Stimulated activated CD4-positive, alpha-beta T cell treated with anti-CD3 and anti-CD28 coated beads, TNF-alpha, amount 100 ng/mL, for 48 hours (primary cell): Measurements from ENCODE around the gene GEMIN5.
"Not testable (repeated sequence)": the region's sequence is repeated elsewhere in the genome, so short reads cannot be mapped to it uniquely, and the experiment has no call there.

ENCODE experiments used
- DNase-seq, 3 donors: peaks; one replicate each; pipeline ENCODE4 v3.0.0-alpha.2; 2020; ENCODE audit warnings: low read depth in 3 of 3

The GEMIN5 gene

DNA sequence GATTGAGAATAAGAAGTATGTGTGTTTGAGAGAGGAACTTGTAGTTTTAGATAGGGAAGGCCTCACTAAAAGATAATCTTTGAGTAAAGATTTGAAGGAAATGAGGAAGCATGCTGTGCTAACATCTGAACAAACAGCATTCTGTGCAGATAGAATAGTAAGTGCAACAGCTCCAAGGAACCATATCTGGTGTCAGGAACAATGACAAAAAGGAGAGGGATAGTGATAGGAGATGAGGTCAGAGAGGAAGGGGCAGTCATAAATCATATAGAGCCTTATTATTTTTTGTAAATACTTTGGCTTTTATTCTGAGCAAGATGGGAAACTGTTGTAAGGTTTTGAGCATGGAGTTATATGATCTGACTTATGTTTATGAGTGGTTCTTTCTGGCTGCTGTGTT, 6.7 kb upstream of the GEMIN5 start:
- DNase-seq, result no peak

DNA sequence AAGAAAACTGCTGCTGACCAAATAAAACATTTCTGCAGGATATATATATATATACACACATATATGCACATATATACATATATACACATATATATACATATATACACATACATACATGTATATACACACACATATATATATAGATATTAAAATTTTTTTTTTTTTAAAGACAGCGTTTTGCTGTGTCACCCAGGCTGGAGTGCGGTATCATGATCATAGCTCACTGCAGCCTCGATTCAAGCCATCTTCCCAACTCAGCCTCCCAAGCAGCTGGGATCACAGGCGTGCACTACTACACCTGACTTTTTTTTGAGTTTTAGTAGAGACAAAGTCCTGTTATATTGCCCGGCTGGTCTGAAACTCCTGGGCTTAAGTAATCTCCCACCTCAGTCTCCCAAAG, 5.5 kb upstream of the GEMIN5 start:
- no peak for DNase-seq

DNA sequence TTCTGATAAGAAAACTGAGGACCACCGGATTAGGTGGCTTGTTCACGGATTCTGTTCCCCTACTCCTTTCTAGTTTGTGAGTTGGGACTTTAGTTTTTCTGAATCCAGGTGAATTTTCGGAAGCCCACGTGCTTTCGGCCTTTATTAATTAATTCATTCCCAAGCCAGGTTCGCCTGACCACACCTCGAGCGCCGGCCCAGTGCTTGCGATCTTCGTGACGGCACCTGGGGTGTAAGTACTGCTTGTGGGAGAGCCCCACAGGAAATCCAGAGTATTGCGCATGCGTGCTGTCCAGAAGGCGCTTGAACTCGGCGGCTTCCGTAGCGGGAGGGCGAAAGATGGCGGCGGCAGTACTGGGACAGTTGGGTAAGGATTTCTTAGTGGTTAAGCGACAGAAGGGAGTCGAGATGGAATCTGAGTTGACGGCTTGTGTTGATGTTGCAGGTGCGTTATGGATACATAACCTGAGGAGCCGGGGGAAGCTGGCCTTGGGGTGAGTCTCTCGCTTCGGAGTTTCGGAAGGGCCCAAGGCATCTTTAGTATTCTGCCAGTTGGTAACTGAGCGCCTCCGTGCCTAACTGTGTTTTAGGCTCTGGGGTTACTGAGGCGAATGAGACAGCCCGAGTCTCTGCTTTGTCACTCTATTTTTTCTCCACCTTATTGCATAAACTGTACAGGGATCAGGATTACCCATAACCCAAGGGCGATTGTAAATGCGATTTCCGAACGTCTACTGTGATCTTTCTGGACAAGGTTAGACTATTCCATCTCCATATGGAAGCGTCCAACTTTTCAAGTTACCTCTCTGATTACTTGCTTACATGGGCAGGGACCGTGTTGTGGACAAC, 3.0 kb upstream of the GEMIN5 start, which contains the start of gene MRPL22:
Gene MRPL22, plus strand, starts transcription at position 302 of the 849 bp plus-strand sequence. Its CDS starts 38 bp downstream, at position 340.
- DNase-seq, result peak; percentile 89 to 93 (median 90)

DNA sequence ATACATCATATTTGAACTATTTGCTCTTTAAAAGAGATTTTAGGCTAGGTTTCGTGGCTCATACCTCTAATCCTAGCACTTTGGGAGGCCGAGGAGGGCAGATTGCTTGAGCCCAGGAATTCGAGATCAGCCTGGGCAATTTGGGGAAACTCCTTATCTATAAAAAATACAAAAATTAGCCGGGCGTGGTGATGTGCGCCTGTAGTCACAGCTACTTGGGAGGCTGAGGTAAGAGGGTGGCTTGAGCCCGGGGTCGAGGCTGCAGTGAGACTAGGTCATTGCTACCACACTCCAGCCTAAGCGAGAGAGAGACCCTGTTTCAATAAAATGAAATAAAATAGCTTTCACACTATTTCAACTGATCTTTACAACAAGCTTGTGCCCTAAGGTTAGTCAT, 2.4 kb upstream of the GEMIN5 start:
- no peak for DNase-seq

DNA sequence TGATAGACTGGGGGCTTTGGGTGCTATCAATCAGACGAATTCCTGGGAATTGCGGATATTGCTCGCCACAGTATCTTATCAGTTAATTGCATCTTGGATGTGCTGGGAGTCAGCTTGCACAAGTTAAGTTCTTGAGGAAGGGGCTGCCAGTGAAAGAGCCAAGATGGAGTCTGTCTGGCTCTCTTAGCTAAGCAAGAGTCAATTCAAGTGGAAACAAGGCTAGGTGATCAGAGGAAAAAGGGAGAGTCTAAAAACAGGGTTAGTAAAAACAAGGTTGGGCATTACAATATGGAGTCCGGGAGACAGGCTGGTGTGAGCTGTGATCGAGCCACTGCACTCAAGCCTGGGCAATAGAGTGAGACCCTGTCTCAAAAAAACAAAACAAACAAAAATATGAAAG, 1.4 kb upstream of the GEMIN5 start:
- not testable (repeated sequence) for DNase-seq

GRCh38 chr5:154937186-154937717, 759 bp downstream of the GEMIN5 start:
- no peak for DNase-seq

- no peak for DNase-seq
These were observed 3.1 kb downstream of the GEMIN5 start for GRCh38 chr5:154934881-154935280.

DNA sequence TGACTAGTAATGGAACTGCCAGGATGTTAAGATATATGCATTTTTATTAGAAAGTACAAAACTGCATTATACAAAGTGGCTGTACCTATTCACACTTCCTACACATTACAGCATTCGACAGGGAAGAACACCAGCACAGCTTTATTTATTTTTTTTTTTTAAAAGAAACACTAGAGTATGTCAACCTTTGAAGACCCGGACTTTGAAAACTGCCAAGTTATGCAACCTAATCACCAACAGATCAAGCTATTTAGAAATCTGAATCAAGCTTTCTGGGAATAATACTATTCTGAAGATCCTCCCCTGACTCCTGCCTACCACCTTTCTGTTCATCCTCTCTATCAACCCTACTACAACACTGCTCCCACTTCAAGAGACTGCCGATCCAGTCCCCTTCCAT, 4.5 kb downstream of the GEMIN5 start:
- DNase-seq, result no peak

GRCh38 chr5:154923441-154924430, 14.3 kb downstream of the GEMIN5 start:
- no peak for DNase-seq

DNA sequence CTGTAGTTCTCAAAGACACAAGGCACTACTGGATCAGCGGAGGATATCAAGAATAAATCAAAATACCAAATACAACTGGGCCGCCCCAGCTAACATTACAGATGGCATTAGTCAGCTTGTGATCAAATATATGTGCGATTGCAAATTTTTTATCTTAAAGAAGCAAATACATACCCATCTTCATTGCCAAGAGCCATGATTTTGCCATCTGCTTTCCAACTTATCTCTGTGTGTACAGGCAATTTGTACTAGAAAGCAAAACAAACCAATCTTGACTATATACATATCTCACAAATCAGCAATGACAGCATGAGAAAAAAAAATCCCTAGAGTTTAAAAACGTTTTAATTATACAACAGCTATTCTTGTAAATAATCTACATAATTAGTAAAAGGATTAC, 20.3 kb downstream of the GEMIN5 start:
- DNase-seq, result no peak

GRCh38 chr5:154916874-154917273, 21.1 kb downstream of the GEMIN5 start:
- no peak for DNase-seq

DNA sequence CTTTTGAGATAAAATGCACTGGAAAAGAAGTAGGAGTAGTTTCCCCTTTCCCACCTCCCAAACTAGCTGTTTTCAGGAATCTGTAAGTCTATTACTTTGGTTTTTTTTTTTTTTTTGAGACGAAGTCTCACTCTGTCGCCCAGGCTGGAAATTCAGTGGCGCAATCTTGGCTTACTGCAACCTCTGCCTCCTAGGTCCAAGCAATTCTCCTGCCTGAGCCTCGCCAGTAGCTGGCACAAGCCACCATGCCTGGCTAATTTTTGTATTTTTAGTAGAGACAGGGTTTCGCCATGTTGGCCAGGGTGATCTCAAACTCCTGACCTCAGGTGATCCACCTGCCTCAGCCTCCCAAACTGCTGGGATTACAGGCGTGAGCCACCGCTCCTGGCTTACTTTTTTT, 32.4 kb downstream of the GEMIN5 start:
- not testable (repeated sequence) for DNase-seq

DNA sequence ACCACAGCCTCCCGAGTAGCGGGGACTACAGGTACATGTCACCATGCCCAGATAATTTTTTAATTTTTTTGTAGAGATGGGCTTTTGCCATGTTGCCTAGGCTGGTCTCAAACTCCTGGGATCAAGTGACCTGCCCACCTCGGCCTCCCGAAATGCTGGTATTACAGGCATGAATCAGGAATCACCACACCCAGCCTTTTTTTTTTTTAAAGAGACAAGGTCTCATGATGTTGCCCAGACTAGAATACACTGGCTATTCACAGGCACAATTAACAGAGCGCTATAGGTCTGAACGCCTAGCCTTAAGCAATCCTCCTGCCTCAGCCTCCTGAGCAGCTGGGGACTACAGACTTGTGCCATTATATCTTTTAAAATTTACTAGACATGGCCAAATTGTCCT, 36.1 kb downstream of the GEMIN5 start:
- DNase-seq, result no peak

GRCh38 chr5:154901276-154901675, 36.7 kb downstream of the GEMIN5 start:
- DNase-seq, result no peak

- no peak for DNase-seq
These were observed 37.9 kb downstream of the GEMIN5 start for GRCh38 chr5:154900066-154900465.

DNA sequence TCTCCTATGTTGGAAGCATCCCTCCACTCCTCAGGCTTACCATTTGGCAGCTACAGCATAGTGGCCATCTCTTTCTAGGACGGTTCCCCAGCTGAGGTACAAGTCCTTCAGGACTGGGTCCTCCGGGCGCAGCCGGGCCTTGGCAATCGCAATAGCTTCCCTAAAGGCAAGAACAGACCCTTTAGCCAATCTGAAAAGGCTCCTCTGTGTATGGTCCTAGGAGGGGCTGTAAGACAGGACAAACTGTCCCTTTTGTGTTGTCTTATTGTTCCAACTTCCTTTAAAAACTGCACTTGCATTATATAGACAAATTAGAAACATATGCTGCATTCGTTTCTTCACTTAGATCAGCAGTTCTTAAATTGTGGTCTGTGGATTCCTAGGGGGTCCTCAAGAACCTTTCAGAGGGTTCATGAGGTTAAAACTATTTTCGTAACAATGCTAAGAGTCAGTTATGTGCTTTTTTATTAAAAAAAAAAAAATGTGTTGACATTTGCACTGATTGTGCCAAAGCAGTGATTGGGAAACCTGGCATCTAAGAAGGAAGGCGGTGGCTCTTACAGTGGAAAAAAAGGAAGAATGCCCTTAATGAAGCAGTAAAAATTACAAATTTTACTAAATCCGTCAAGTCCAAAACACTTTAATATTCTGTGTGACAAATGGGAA, 38.7 kb downstream of the GEMIN5 start:
- no peak for DNase-seq

- DNase-seq, result no peak
These were observed 39.8 kb downstream of the GEMIN5 start for GRCh38 chr5:154898210-154898609.

GRCh38 chr5:154896562-154897165, 41.3 kb downstream of the GEMIN5 start:
- DNase-seq, result no peak

DNA sequence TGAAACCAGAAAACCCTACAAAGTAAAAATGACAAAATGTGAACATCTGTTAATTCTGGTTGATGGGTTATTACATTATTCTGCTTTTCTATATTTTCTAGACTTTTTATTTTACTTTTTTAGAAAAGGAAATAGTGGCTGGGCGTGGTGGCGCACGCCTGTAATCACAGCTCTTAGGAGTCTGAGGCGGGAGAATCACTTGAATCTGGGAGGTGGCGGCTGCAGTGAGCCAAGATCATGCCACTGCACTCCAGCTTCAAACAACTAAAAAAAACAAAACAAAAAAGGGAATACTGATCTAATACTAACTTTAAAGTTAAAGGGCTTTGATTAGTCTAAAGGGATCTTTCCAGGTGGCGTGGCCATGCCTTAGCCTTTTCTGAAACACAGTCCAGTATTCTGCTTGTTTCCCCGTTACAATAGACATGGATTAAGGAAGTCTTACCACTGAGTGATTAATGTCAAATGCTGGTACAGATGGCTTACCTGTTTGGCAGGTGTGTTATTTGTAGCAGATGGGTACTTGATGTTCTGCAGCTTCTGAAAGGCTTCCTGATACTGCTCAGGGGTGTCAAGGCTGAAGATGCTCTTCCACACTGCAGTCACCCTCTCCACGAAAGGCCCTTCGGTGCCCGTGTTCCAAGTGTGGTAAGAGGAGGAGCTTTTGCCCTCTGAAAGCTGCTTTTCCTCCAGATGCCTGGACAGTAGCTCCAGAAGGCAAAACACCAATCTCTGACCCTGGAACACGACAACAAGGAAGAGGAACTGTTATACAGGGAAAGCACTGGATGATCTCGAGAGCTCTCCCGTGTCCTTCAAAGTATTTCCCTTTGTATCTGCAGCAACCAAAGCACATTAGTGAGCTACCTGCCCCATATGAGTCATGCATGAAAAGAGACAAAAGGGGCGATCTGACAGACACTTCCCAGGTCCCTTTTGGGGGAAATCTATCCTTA, 42.1 kb downstream of the GEMIN5 start:
- no peak for DNase-seq

DNA sequence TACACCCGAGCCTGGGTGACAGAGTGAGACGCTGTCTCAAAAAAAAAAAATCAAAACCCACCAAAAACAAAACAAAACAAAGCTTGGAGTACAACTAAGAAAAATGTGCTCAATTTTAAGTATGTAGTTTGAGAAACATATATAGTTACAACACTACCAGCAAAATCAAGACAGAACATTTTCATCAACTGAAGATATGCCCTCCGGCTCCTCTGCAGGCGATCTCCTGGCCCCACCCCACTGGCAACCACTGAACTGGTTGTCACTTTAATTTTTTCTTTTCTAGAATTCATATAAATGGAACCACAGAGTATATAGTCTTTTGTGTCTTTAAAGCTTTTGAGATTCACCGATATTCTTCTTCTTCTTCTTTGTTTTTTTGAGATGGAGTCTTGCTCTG, 44.6 kb downstream of the GEMIN5 start:
- DNase-seq, result no peak
